Gastrocnemius medialis (tissue), 4 donors: Measurements from ENCODE around the gene PRKAG2. TPM values are rescaled to one million over a fixed set of nuclear protein-coding genes. Genes with fewer than 3 reads are reported as not detected.

Experiments
- ATAC-seq, 2 donors: fragments of 150-250 bp; one replicate each; pipeline ENCODE4 v1.9.1; 2016
- DNase-seq, 2 donors: peaks; one replicate each; pipeline ENCODE4 v3.0.0-alpha.2; 2019
- H3K27ac ChIP-seq, 4 donors: fragments of 200-600 bp; sonication (generic); 1 replicate in 1 of 4; 2 replicates in 3 of 4; pipeline ENCODE4 v1.5.1; 2016 to 2018; ENCODE audit warnings: mild to moderate bottlenecking in 2 of 4, moderate library complexity in 1 of 4
- H3K27me3 ChIP-seq, 3 donors: fragments of 200-600 bp; sonication (generic) in 2 of 3; 1 replicate in 1 of 3; 2 replicates in 2 of 3; pipeline versions ENCODE4 v1.5.1 to v1.6.0; 2016 to 2019; ENCODE audit warnings: mild to moderate bottlenecking in 1 of 3, moderate library complexity in 1 of 3
- H3K36me3 ChIP-seq, 2 donors: fragments of 200-600 bp; sonication (generic) in 1 of 2; one replicate each; pipeline ENCODE4 v1.5.1; 2017 to 2018
- H3K4me1 ChIP-seq, 2 donors: fragments of 200-600 bp; sonication (generic) in 1 of 2; one replicate each; pipeline ENCODE4 v1.5.1; 2016 to 2017; ENCODE audit warnings: mild to moderate bottlenecking in 2 of 2
- H3K4me3 ChIP-seq, 4 donors: fragments of 200-600 bp; sonication (generic) in 3 of 4; 1 replicate in 1 of 4; 2 replicates in 3 of 4; pipeline ENCODE4 v1.5.1; 2016 to 2019; ENCODE audit warnings: mild to moderate bottlenecking in 2 of 4
- H3K9me3 ChIP-seq, 3 donors: fragments of 200-600 bp; sonication (generic) in 2 of 3; 1 replicate in 1 of 3; 2 replicates in 2 of 3; pipeline ENCODE4 v1.5.1; 2016 to 2019
- CTCF ChIP-seq, 5 experiments: fragments of 450-650 bp in 3 of 5; fragments of 200-600 bp in 2 of 5; sonication (generic) in 2 of 5; IDR thresholded peaks in 4 of 5; conservative IDR thresholded peaks in 1 of 5; 1 replicate in 4 of 5; 2 replicates in 1 of 5; pipeline ENCODE4 v1.5.1; 2016 to 2019; ENCODE audit warnings: antibody characterized with exemption in 5 of 5, mild to moderate bottlenecking in 3 of 5, moderate library complexity in 3 of 5
- POLR2A ChIP-seq, 2 donors: fragments of 450-650 bp; IDR thresholded peaks; one replicate each; pipeline ENCODE4 v1.6.1; 2017; ENCODE audit warnings: antibody characterized with exemption in 2 of 2, mild to moderate bottlenecking in 2 of 2, moderate library complexity in 2 of 2
- in situ Hi-C, 4 donors: fragments of 200-750 bp; cut with MboI; loops; one replicate each; pipeline versions ENCODE4 v1.15.0 to v1.8.0; 2017; ENCODE audit warnings: low sequenced_read_pairs in 4 of 4
- intact Hi-C: fragments of 100-400 bp; cut with DNase I; formaldehyde crosslinking; loops from one replicate; pipeline ENCODE4 v1.15.1; 2023; ENCODE audit warnings: low total_unique reads
- total RNA-seq, 4 donors: library from RNA; depleted of rRNA; stranded (reverse); fragments of >200 nt; gene quantifications; one replicate each; pipeline versions ENCODE4 v1.1.0 to v1.2.3, GENCODE V29; 2016

Gene PRKAG2
- total RNA-seq, 4 donors from 2014 or later = 5.3 to 32.6 (median 13.9) TPM

GRCh38 chr7:151506901-151507382 lies 370.0 kb downstream of the PRKAG2 start:
- ATAC-seq (peak; percentile 83 to 84), DNase-seq (peak; percentile 81 to 85)
- Histone ChIP-seq H3K9me3 (no peaks in the 10 kb centered on the region), H3K27me3 (no peaks in the 10 kb centered on the region), H3K27ac (peak overlapping the region; percentile 77 to 98 (median 88)), H3K36me3 (no peaks in the 10 kb centered on the region), H3K4me3 (no peak overlapping the region), H3K4me1 (peaks cover 96% of the 10 kb centered on the region in 2 donors)
- in situ Hi-C loops (no loop called here), intact Hi-C loops (loop anchor here (10.0 kb wide), 1 partner anchor 422 kb away; the partner anchor contains the start of genes AGAP3, FASTK and TMUB1)
- TF ChIP-seq CTCF (IDR thresholded peaks at IDR 0.05 in 4 of 5, conservative IDR thresholded peaks at IDR 0.05 in 1 of 5) (peak in 1 of 5 experiments; percentile 21), POLR2A (IDR thresholded peaks at IDR 0.05) (peak in 1 of 2 donors; percentile 67)

Other genes starting within 250 kb of the PRKAG2 start
- not detected for gene GALNTL5, start 79.3 kb upstream of the PRKAG2 start, total RNA-seq
- 10 to 100 TPM; 16.3 to 49.1 (median 20.1) TPM for gene GALNT11, start 148.6 kb upstream of the PRKAG2 start, total RNA-seq